Measurements from ENCODE around the gene FAM234A. TPM values are rescaled to one million over a fixed set of nuclear protein-coding genes. Genes with fewer than 3 reads are reported as not detected.

The FAM234A gene
- 171 and 185 TPM in 2 replicates for total RNA-seq
- long read RNA-seq, transcript FAM234A-203 (13 exons, 3,213 nt): major isoform, 37 of 76 reads
- long read RNA-seq, partial matches to known transcripts: 24 of 76 reads
- long read RNA-seq, other reads (novel, unspliced or antisense): 14 of 76 reads

- no peaks in the 10 kb centered on the region for H3K36me3 Mint-ChIP-seq (ENCODE audit: unreplicated experiment)
- H3K27me3 Mint-ChIP-seq (ENCODE audit: unreplicated experiment): no peaks in the 10 kb centered on the region
- peak within 1 kb of the TSS; percentile 99 for H3K27ac Mint-ChIP-seq (ENCODE audit: unreplicated experiment)
- DNase-seq (ENCODE audit: extremely low spot score, unreplicated experiment): peak; percentile 97
- TF ChIP-seq CTCF (IDR thresholded peaks at IDR 0.05): peak; percentile 54
- H3K4me3 Mint-ChIP-seq (ENCODE audit: unreplicated experiment): peak within 1 kb of the TSS; percentile 100
- no peaks in the 10 kb centered on the region for H3K9me3 Mint-ChIP-seq (ENCODE audit: unreplicated experiment)
- peaks cover 7% of the 10 kb centered on the region for H3K4me1 Mint-ChIP-seq (ENCODE audit: unreplicated experiment)
These were observed at the start of gene FAM234A for GRCh38 chr16:234468-235305. FAM234A (plus strand) TSS chr16:234821; CDS start chr16:254414, 19,593 bp downstream.

- no peak overlapping the region for H3K4me3 Mint-ChIP-seq (ENCODE audit: unreplicated experiment)
- DNase-seq (ENCODE audit: extremely low spot score, unreplicated experiment): no peak
- peaks cover 27% of the 10 kb centered on the region for H3K36me3 Mint-ChIP-seq (ENCODE audit: unreplicated experiment)
- no peak overlapping the region for H3K27ac Mint-ChIP-seq (ENCODE audit: unreplicated experiment)
- H3K9me3 Mint-ChIP-seq (ENCODE audit: unreplicated experiment): no peaks in the 10 kb centered on the region
- no peak for TF ChIP-seq CTCF (IDR thresholded peaks at IDR 0.05)
- H3K4me1 Mint-ChIP-seq (ENCODE audit: unreplicated experiment): no peaks in the 10 kb centered on the region
- H3K27me3 Mint-ChIP-seq (ENCODE audit: unreplicated experiment): no peaks in the 10 kb centered on the region
These were observed 49.4 kb upstream of the FAM234A start for GRCh38 chr16:185213-185612.

GRCh38 chr16:185691-186090 lies 48.9 kb upstream of the FAM234A start:
- no peak for DNase-seq (ENCODE audit: extremely low spot score, unreplicated experiment)
- no peaks in the 10 kb centered on the region for H3K4me1 Mint-ChIP-seq (ENCODE audit: unreplicated experiment)
- no peaks in the 10 kb centered on the region for H3K27me3 Mint-ChIP-seq (ENCODE audit: unreplicated experiment)
- H3K27ac Mint-ChIP-seq (ENCODE audit: unreplicated experiment): no peak overlapping the region
- no peaks in the 10 kb centered on the region for H3K9me3 Mint-ChIP-seq (ENCODE audit: unreplicated experiment)
- H3K4me3 Mint-ChIP-seq (ENCODE audit: unreplicated experiment): no peak overlapping the region
- peaks cover 27% of the 10 kb centered on the region for H3K36me3 Mint-ChIP-seq (ENCODE audit: unreplicated experiment)
- no peak for TF ChIP-seq CTCF (IDR thresholded peaks at IDR 0.05)

GRCh38 chr16:187330-187729 lies 47.3 kb upstream of the FAM234A start:
- Mint-ChIP-seq H3K9me3 (ENCODE audit: unreplicated experiment) (no peaks in the 10 kb centered on the region), H3K36me3 (ENCODE audit: unreplicated experiment) (peaks cover 38% of the 10 kb centered on the region), H3K4me1 (ENCODE audit: unreplicated experiment) (peaks cover 5% of the 10 kb centered on the region), H3K27ac (ENCODE audit: unreplicated experiment) (no peak overlapping the region), H3K27me3 (ENCODE audit: unreplicated experiment) (no peaks in the 10 kb centered on the region), H3K4me3 (ENCODE audit: unreplicated experiment) (no peak overlapping the region)
- DNase-seq (ENCODE audit: extremely low spot score, unreplicated experiment): no peak
- TF ChIP-seq CTCF (IDR thresholded peaks at IDR 0.05): no peak

- peak; percentile 16 for TF ChIP-seq CTCF (IDR thresholded peaks at IDR 0.05)
- Mint-ChIP-seq H3K36me3 (ENCODE audit: unreplicated experiment) (peaks cover 45% of the 10 kb centered on the region), H3K27me3 (ENCODE audit: unreplicated experiment) (no peaks in the 10 kb centered on the region), H3K4me1 (ENCODE audit: unreplicated experiment) (peaks cover 5% of the 10 kb centered on the region), H3K27ac (ENCODE audit: unreplicated experiment) (no peak overlapping the region), H3K9me3 (ENCODE audit: unreplicated experiment) (no peaks in the 10 kb centered on the region), H3K4me3 (ENCODE audit: unreplicated experiment) (no peak overlapping the region)
- DNase-seq (ENCODE audit: extremely low spot score, unreplicated experiment): no peak
These were observed 45.9 kb upstream of the FAM234A start for GRCh38 chr16:188674-189073.
